ENCODE measurements around the gene OR7D4.
"Not testable (repeated sequence)": the region's sequence is repeated elsewhere in the genome, so short reads cannot be mapped to it uniquely, and the experiment has no call there.

The OR7D4 gene

DNA sequence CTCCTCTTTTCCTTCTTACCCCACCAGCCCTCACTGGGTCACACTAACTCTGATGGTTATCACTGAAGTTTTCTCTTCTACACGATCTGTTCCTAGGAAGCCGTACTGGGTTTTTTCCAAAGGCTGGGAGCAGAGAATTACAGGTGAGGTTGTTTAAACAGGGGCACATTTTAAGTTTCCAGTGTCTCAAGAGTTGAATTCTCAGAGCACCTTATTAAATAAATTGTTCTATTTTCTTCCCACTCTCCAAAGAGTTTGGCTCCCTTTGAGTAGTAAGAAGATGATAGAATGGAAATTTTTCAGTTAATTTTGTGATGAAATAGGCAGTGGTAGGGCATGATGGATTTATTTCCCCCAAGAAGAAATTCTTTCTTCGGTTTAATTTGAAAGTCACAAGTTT, at the start of gene OR7D4:
OR7D4 (minus strand) TSS at position 101 of the 400 bp plus-strand sequence. CDS start 4,752 bp downstream, outside the sequence.
- no peak for DNase-seq (ENCODE audit: low read depth)

DNA sequence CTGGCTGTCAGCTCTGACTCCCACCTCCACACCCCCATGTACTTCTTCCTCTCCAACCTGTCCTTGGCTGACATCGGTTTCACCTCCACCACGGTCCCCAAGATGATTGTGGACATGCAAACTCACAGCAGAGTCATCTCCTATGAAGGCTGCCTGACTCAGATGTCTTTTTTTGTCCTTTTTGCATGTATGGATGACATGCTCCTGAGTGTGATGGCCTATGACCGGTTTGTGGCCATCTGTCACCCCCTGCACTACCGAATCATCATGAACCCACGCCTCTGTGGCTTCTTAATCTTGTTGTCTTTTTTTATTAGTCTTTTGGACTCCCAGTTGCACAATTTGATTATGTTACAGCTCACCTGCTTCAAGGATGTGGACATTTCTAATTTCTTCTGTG, 31.8 kb upstream of the OR7D4 start:
- no peak for DNase-seq (ENCODE audit: low read depth)

DNA sequence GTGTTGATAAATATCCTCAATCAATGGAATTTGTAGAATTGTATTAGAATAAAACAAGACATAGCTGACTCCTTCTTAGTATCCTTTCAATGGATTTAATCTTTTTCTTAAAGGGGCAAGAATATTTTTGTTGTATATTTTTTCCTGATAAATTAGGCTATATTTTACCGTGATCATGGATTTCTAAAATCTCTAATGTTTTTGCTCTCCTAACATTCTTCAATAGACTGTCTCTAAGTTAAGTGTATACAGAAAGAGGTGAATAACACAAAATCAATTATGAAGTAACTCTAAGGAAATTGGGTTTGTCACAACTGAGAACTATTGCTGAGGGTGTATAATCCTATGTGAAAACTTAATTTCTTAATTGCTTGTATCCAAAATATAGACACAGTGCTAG, 31.2 kb upstream of the OR7D4 start, which contains the start of gene OR7E24:
OR7E24 (plus strand) TSS at position 301 of the 400 bp plus-strand sequence. CDS start 114 bp downstream, outside the sequence.
- DNase-seq (ENCODE audit: low read depth): no peak

DNA sequence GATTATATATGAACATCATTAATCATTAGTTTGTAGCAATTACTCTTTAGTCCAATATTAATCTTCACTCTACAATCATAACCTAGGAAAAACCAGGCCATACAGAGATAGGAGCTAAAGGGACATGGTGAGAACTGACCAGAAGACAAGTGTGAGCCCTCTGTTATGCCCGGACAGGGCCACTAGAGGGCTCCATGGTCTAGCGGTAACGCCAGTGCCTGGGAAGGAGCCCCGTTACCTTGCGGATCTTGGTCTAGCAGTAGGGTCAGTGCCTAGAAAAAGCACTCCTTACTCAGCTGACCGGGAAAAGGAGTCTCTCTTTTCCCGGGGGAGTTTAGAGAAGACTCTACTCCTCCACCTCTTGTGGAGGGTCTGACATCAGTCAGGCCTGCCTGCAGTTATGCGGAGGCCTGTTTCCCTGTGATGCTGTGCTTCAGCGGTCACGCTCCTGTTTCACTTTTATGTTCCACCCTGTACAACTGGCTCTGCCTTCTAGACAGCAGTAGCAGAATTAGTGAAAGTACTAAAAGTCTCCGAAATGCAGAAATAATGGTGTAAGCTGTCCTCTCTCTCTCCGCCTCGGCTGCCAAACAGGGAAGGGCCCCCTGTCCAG, 13.8 kb downstream of the OR7D4 start:
- peak; percentile 42 for DNase-seq (ENCODE audit: low read depth)

DNA sequence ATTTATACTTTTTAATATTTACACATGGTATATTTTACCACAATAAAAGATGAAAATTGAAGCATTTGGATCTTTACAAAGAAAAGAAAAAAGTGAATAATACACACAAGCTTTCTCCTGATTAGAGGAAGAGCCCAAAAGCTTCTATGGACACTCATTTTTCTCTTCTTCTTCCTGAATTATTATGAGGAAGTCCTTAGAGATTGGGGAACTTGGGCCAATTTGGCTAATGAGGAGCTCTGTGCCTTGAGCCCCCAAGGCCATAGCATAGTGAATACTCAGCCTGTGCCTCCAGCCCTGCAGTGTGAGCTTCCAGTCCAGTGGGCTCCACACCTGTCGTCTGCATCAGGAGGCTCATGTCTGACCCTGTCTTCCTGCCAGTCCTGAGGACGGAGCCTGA, 21.3 kb downstream of the OR7D4 start:
- DNase-seq (ENCODE audit: low read depth): not testable (repeated sequence)

DNA sequence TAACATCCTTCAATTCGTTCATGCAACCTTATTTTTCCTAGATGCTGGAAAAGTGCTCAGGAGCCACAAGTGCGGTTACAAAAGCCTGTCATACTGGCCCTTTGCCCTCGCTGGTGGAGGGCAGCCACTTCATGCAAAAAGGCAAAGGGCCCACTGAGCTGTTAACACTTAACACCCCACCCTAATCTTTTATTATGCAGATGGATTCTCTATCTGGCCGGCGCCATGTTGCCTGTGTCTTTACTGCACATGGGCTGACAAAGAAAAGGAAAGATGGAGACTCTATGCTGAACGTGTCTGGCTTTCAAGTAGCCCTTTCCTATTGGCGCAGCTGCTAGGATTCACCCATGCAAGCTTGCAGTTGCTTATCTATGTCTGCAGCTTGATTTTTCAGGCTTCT, 29.9 kb downstream of the OR7D4 start:
- DNase-seq (ENCODE audit: low read depth): no peak

DNA sequence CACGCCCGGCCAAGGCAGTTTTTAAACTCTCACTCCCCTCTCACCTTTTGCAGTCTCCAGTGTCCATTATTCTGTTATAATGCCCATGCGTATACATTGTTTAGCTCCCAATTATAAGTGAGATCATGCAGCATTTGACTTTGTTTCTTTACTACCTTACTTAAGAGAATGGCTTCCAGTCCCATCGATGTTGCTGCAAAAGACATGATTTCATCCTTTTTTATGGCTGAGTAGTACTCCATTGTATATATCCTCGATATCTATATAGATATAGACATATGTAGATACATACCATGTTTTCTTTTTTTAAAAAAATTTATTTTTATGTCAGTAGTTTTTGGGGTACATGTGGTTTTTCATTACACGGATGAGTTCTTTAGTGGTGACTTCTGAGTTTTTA, 32.2 kb downstream of the OR7D4 start:
- no peak for DNase-seq (ENCODE audit: low read depth)

DNA sequence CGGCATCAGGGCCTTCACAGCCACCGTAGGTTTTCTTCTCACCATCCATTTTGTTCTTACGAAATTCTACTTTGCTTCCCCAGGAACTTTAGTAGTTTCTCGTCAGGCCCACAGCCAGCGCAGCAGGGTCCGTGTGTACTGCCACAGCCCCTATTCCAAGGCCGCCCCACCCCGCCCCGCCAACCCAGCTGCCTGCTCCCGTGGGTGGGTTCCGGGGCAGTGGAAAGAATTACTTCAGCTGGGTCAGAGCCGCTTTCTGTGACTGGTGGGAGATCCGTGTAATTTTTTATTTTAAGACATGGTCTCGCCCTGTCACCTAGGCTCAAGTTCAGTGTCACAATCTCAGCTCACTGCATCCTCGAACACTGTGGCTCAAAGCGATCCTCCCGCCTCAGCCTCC, 36.4 kb downstream of the OR7D4 start:
- DNase-seq (ENCODE audit: low read depth): no peak

DNA sequence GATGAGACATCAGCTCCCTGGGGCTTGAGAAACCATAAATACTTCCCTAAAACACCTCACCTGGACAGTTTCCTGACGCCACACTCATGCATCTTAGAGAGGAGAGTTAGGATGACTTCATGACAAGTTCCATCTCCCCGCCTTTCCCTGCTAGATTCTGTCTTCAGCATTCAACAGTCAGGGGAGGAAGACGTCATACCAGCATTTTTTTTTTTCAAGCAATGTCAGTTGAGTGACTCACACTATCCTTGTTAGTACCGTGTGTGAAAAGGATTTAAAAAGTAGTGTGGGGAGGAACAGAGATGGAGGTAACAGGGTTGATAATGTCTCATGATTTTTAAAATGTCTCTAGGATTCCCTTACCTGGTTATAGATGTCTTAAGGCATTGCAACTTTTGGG, 40.5 kb downstream of the OR7D4 start, which contains the start of gene OR7D2:
OR7D2 (plus strand) TSS at position 79 of the 400 bp plus-strand sequence. CDS start 6,803 bp downstream, outside the sequence.
- DNase-seq (ENCODE audit: low read depth): no peak

DNA sequence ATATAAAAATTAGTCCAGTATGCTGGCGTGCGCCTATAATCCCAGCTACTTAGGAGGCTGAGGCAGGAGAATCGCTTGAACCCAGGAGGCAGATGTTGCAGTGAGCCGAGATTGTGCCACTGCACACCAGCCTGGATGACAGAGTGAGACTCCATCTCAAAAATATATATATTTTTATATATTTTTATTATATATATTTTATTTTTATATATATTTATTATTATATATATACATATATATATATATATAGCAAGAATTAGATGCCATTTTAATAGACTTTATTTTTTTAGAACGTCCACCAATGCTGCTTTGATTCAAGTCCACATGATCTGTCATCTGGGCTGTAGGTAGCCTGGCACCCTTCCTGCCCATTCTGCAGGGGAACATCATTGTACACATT, 44.1 kb downstream of the OR7D4 start:
- no peak for DNase-seq (ENCODE audit: low read depth)

DNA sequence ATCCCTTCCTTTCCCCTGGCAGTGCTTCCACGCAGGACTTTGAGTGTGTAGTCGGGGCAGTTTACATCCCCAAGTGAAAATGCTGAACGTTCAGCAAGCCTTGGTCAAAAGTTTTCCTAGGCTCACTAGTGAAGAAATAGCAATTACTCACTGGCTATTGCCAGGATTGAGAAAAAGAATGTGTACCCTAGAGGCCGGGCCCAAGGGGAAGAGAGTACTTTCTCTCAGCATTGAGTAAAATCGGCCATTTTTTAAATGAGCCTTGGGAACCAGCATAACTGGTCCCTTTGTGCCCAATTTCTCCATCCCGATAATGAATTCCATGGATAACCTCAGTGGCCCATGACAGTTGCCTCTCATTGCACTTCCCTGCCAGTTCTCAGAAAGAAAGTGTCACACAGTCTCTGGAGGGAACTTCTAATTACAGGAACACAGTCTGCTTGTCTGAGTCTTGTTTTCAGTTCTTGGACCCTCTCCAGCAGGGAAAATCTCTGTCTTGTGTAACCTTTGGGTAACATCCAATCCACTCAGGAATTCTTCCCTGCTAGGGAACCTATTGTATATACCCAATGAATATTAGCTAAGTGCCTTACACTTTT, 47.9 kb downstream of the OR7D4 start:
- DNase-seq (ENCODE audit: low read depth): no peak

DNA sequence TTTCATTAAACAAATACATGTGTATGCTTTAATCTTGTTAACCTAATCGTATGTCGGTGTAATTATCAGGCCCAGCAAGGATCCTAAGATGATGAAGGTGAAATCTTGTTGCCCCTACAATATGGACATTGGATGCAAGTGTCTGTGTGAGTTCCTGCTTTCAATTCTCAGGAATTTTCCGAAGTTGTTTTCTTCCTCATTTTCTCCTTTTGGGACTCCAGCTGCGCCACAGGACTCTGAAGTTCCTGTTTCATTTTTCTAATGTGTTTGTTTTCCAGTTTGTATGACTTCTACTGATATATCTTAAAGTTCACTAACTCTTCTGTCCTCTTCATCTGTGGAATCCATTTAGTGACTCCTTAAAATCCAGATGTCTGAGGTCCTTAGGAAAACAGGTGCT, 52.5 kb downstream of the OR7D4 start:
- DNase-seq (ENCODE audit: low read depth): no peak

DNA sequence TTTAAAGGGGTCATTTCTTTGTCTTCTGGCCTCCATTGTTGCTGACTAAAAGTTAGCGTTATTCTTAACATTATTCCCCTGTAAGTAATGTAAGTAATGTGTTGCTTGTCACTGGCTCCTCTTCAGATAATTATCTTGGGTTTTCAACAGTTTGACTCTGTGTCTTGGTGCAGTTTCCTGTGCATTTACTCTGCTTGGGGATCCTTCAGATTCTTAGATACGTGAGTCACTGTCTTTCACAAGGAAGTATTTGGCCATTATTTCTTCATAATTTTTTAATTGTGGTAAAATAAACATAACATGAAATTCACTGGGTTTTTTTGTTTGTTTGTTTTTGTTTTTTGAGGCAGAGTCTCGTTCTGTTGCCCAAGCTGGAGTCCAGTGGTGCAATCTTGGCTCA, 54.1 kb downstream of the OR7D4 start:
- DNase-seq (ENCODE audit: low read depth): no peak

DNA sequence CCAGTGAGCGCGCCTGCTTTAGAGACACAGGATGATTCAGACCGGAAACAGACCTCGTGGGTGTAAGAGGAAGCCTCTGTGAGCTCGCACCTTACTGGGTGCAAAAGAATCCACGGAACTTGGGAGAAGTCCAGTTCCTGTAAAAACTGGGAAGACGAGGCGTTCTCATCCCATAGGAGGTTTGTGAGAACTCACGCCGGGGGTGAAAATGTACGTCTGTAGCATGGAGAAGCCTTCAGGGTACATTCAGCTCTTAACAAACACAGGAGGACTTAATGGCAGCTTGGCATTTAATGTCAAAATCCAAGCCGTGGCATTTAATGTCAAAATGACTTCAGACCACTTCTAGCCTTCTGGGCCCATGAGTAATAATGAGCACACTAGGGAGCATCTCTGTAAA, 58.0 kb downstream of the OR7D4 start:
- DNase-seq (ENCODE audit: low read depth): no peak

Measured in stimulated activated CD8-positive, alpha-beta memory T cell treated with anti-CD3 and anti-CD28 coated beads, Interleukin-15, amount 100 ng/mL, for 1 hour (primary cell).